Brain microvascular endothelial cell (primary cell): Measurements from ENCODE around the gene TP73.

Source experiments
- DNase-seq: peaks from one replicate; pipeline ENCODE4 v3.0.0-alpha.2; 2020
- H3K27ac ChIP-seq: fragments of 250-450 bp; sonication (Bioruptor Pico); 2 replicates; pipeline ENCODE4 v1.5.1; 2020; ENCODE audit warnings: mild to moderate bottlenecking, moderate library complexity
- H3K27me3 ChIP-seq: fragments of 250-450 bp; sonication (Bioruptor Pico); replicated peaks from 2 replicates; pipeline ENCODE4 v1.5.1; 2020; ENCODE audit warnings: mild to moderate bottlenecking
- H3K36me3 ChIP-seq: fragments of 250-450 bp; sonication (Bioruptor Pico); replicated peaks from 2 replicates; pipeline ENCODE4 v1.5.1; 2020; ENCODE audit warnings: mild to moderate bottlenecking
- H3K4me3 ChIP-seq: 2 replicates; pipeline ENCODE4 v1.5.1; 2011; ENCODE audit warnings: low read depth, mild to moderate bottlenecking, control low read depth, low read length, moderate library complexity
- in situ Hi-C: cut with HindIII; loops from 2 replicates; pipeline ENCODE4 v1.10.0; 2017; ENCODE audit warnings: low sequenced_read_pairs, low pct_ligation_motif_present
- TF ChIP-seq, protein P1 (sequence below): IDR thresholded peaks from 2 replicates; pipeline ENCODE4 v1.5.1; 2011; ENCODE audit warnings: low read depth, mild to moderate bottlenecking, moderate library complexity, low read length, control low read depth, inconsistent platforms; ENCODE audit errors: missing control alignments

TP73 gene

DNA sequence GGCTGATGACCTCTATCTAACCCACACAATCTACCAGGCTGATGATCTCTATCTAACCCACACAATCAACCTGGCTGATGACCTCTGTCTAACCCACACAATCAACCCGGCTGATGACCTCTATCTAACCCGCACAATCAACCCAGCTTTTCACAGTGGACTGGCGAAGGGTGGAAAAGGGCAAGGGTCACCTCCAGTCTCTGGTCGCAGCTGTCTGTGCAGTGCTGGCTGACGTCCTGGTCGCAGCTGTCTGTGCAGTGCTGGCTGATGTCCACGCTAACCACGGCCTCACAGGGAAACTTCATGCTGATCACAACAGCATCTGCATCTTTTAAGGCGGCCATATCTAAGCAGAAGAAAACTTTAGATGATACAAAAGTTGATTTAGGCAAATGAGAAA is 87.7 kb downstream of the TP73 start:
- Histone ChIP-seq H3K4me3 (no peak overlapping the region), H3K27ac (no peak overlapping the region), H3K27me3 (no peaks in the 10 kb centered on the region), H3K36me3 (peaks cover 15% of the 10 kb centered on the region)
- in situ Hi-C loops: no loop called here
- TF ChIP-seq, protein P1, sequence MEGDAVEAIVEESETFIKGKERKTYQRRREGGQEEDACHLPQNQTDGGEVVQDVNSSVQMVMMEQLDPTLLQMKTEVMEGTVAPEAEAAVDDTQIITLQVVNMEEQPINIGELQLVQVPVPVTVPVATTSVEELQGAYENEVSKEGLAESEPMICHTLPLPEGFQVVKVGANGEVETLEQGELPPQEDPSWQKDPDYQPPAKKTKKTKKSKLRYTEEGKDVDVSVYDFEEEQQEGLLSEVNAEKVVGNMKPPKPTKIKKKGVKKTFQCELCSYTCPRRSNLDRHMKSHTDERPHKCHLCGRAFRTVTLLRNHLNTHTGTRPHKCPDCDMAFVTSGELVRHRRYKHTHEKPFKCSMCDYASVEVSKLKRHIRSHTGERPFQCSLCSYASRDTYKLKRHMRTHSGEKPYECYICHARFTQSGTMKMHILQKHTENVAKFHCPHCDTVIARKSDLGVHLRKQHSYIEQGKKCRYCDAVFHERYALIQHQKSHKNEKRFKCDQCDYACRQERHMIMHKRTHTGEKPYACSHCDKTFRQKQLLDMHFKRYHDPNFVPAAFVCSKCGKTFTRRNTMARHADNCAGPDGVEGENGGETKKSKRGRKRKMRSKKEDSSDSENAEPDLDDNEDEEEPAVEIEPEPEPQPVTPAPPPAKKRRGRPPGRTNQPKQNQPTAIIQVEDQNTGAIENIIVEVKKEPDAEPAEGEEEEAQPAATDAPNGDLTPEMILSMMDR: no peak
- no peak for DNase-seq

DNA sequence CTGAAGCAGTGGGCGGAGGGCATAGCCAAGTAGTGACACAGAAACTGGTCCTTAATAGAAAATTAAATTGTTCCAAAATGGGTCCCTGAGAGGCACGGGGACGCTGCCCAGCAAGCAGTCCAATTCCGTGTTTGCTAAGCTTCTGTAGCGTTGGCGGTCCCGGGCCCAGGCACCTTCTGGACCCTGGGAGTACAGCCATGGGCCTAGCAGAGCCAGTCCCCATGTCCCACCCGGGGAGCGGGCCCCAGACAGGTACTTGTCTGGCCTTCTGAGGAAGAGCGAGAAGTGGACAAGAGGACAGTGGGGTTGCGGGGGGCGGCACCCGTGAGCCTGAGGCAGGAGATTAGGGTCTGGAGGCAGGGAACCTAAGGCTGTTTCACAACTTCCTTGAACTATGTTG is 88.4 kb downstream of the TP73 start:
- no peak overlapping the region for H3K27ac ChIP-seq
- TF ChIP-seq, protein P1: no peak
- peaks cover 15% of the 10 kb centered on the region for H3K36me3 ChIP-seq
- in situ Hi-C loops: no loop called here
- H3K27me3 ChIP-seq: no peaks in the 10 kb centered on the region
- no peak for DNase-seq
- no peak overlapping the region for H3K4me3 ChIP-seq

DNA sequence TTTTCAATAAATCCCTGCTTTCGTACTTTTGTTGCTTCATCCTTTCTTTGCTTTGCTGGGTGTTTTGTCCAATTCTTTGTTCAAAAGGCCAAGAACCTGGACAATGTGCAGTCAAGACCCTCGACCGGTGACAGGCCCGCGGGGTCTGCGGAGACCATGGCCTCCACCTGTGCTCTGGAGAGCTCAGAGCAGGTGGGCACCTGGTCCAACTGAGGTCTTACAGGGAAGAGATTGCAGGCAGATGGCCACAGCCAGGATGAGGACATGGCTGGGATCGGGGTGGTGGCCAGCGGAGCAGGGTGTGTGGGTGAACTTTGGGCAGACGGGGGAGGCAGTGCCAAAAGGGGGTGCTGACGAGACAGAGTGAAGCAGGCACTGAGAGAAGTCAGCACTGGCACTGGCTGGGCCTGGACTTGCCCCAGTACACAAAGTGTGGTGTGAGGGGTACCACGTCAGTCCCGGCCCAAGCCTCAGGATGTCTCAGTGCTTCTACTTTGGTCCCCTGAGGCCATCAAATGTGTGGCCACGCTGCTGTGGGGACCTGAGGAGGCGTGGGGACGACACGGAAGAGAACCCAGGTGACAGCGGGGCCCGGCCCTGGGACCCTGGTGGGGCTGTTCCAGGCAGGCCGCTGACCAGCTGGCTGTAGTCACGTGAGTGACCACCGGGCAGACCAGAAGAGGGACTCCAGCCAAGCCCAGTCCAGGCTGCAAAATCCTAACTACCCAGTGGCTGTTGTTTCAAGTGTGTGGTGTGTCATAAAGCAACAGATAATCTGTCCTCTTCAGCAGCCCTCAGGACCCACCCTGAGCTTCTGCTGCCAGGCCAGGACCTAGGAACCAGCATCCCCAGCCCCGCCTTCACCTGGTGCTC is 89.5 kb downstream of the TP73 start:
- TF ChIP-seq, protein P1: no peak
- in situ Hi-C loops: no loop called here
- no peaks in the 10 kb centered on the region for H3K27me3 ChIP-seq
- H3K4me3 ChIP-seq: no peak overlapping the region
- DNase-seq: no peak
- H3K27ac ChIP-seq: no peak overlapping the region
- peaks cover 15% of the 10 kb centered on the region for H3K36me3 ChIP-seq

DNA sequence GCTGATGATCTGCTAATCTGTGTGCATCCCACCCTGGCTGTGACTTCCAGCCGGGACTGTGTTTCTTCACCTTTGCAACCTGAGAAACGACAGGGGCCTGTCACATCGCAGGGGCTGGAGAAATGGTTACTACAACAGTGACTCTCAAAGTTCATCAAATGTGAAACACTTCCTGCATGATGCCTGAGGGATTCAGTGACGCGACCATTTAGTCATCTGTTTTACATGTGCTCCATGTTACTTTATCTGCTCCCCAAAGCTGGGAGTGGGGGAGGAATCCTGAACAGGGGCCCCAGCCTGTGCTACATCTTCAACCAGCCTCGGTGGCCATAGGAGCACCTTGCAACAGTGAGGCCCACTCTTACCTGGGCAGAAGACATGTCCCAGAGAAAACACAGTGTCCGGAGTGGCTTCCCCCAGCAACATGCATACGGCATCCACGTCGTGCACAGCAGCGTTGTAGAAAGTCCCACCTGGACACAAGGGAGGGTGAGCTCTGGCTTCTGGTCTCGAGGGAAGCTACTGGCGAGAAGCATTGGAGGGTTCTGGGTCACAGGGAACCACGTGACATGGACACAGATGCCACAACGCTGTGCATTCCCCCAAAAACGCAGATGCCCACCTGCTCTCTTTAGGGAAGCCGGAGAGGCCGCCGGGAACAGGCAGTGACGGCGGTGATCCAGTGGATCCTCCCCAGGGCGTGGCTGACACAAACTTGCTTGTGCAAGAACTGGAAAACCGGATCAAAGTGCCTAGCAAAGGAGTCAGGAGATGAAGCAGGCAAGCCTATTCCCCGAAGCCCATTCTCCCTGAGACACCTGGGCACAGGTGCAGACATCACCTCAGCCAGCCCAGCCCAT is 90.4 kb downstream of the TP73 start:
- in situ Hi-C loops: no loop called here
- TF ChIP-seq, protein P1: no peak
- Histone ChIP-seq H3K36me3 (peaks cover 9% of the 10 kb centered on the region), H3K27me3 (no peaks in the 10 kb centered on the region), H3K27ac (no peak overlapping the region), H3K4me3 (no peak overlapping the region)
- DNase-seq: no peak

DNA sequence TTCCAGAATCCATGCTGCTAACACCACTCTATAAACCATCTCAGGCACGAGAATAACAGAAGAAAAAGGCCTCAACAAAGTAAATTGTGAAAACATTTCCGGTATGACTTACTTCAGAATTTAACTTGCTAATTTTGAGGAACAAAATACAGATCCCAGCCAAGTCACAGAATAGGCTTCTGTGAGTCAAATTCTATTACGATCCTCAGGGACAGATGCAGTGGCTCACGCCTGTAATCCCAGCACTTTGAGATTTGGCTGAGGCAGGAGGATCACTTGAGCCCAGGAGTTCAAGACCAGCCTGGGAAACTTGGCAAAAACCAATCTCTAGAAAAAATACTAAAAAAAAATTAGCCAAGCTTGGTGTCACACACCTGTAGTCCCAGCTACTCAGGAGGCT is 91.1 kb downstream of the TP73 start:
- no peak for DNase-seq
- TF ChIP-seq, protein P1: no peak
- Histone ChIP-seq H3K27ac (no peak overlapping the region), H3K27me3 (no peaks in the 10 kb centered on the region), H3K36me3 (peaks cover 5% of the 10 kb centered on the region), H3K4me3 (no peak overlapping the region)
- in situ Hi-C loops: no loop called here
